Ovary (tissue), 10 donors: ENCODE results near the gene PIGK. TPM values are rescaled to one million over a fixed set of nuclear protein-coding genes. Genes with fewer than 3 reads are reported as not detected.

ENCODE experiments used
- DNase-seq, 5 donors: peaks; one replicate each; pipeline ENCODE4 v3.0.0-alpha.2; 2019 to 2020
- H3K27ac ChIP-seq, 2 donors: fragments of 200-600 bp; one replicate each; pipeline versions ENCODE4 v1.5.1 to v1.8.0; 2019 to 2022
- H3K27me3 ChIP-seq: fragments of 200-600 bp; one replicate; pipeline ENCODE4 v1.8.0; 2022
- H3K36me3 ChIP-seq: fragments of 200-600 bp; sonication (generic); one replicate; pipeline ENCODE4 v1.5.1; 2019
- H3K4me1 ChIP-seq: one replicate; pipeline ENCODE4 v1.8.1; 2013; ENCODE audit warnings: mild to moderate bottlenecking, moderate library complexity; ENCODE audit not compliant: insufficient read depth
- H3K4me3 ChIP-seq: fragments of 200-600 bp; sonication (generic); one replicate; pipeline ENCODE4 v1.5.1; 2017
- H3K9me3 ChIP-seq, 2 donors: fragments of 200-600 bp in 1 of 2; sonication (generic) in 1 of 2; one replicate each; pipeline versions ENCODE4 v1.5.1 to v1.8.1; 2013 to 2019; ENCODE audit warnings: mild to moderate bottlenecking in 1 of 2, moderate library complexity in 1 of 2
- CTCF ChIP-seq, 3 donors: fragments of 450-650 bp in 2 of 3; fragments of 200-600 bp in 1 of 3; IDR thresholded peaks; one replicate each; pipeline versions ENCODE4 v1.5.1 to v1.8.0; 2016 to 2022; ENCODE audit warnings: antibody characterized with exemption in 3 of 3, mild to moderate bottlenecking in 1 of 3
- EP300 ChIP-seq: sonication (generic); formaldehyde crosslinking; IDR thresholded peaks from one replicate; pipeline ENCODE4 v1.6.1; 2017; ENCODE audit warnings: antibody characterized with exemption
- POLR2A ChIP-seq: fragments of 450-650 bp; IDR thresholded peaks from one replicate; pipeline ENCODE4 v1.6.1; 2017; ENCODE audit warnings: antibody characterized with exemption, mild to moderate bottlenecking, moderate library complexity
- WGBS, 3 donors: extraction: QIAGEN DNeasy Blood & Tissue Kit in 1 of 3; methylation state at CpG; one replicate each; pipeline versions ENCODE4 v1.1.5 to v1.1.7; 2013 to 2017; 5-methylcytosine and 5-hydroxymethylcytosine counted together
- intact Hi-C, 4 donors: fragments of 100-400 bp; cut with DNase I; formaldehyde crosslinking; loops; one replicate each; pipeline versions ENCODE4 v1.11.0 to v1.15.1; 2022 to 2023
- long read RNA-seq, 3 donors: library from polyadenylated mRNA in 2 of 3; unstranded in 2 of 3; transcript quantifications; one replicate each; pipeline ENCODE4 v2.0.0 and lab custom pipeline, GENCODE V29; 2021 to 2026
- polyA plus RNA-seq, 2 donors: library from polyadenylated mRNA; stranded (reverse); fragments of 200-250 nt in 1 of 2; fragments of 350-450 nt in 1 of 2; fragmentation: Illumina TruSeq in 1 of 2; extraction: RNeasy Lipid Tissue Mini Kit (QIAGEN cat#74804) in 1 of 2; gene quantifications; one replicate each; pipeline ENCODE4 v1.2.3, GENCODE V29; 2013 to 2014
- total RNA-seq, 7 donors: library from RNA; depleted of rRNA in 2 of 7; stranded (reverse); fragments of >200 nt in 2 of 7; fragmentation: NEBNext Ultra II Directional in 3 of 7; extraction: Animal tissue kit (Norgen Biotek cat#: 25700) in 3 of 7; gene quantifications; one replicate each; pipeline versions ENCODE4 v1.1.0 to v1.2.4, GENCODE V29; 2016 to 2023
- donor health status: DM: no; HTN: no; CAD: no; lungs with moderate emphysema.
- donor health status: DM: no; HTN: no; CAD: no.
- donor health status: Bipolar disorder and iron deficiency.
- donor health status: DM: yes; HTN: yes; CAD: no.
- donor health status: DM: no; HTN: no; CAD: no.
- donor health status: DM: yes; HTN: yes; CAD: no.

The PIGK gene
- total RNA-seq: 10 to 100 TPM; 12.8 to 26.1 (median 19.9) TPM
- polyA plus RNA-seq: 10 to 100 TPM; 11.1 to 34.7 TPM
- long read RNA-seq, donor 1, full-length matches to known transcripts: 45 of 47 reads
- long read RNA-seq, donor 1, partial matches to known transcripts: 1 of 47 reads
- long read RNA-seq, donor 1, other reads (novel, unspliced or antisense): 1 of 47 reads
- long read RNA-seq, donor 2, full-length matches to known transcripts: 10 of 1,581 reads
- long read RNA-seq, donor 2, partial matches to known transcripts: 1,571 of 1,581 reads
- long read RNA-seq, donor 2, other reads (novel, unspliced or antisense): 0 of 1,581 reads
- long read RNA-seq, donor 3, full-length matches to known transcripts: 28 of 31 reads
- long read RNA-seq, donor 3, partial matches to known transcripts: 1 of 31 reads
- long read RNA-seq, donor 3, other reads (novel, unspliced or antisense): 2 of 31 reads

GRCh38 chr1:77219166-77219887, at the start of gene PIGK:
Gene PIGK (minus strand): TSS chr1:77219430. CDS start chr1:77219402, 28 bp downstream.
- TF ChIP-seq EP300 (no peak), CTCF (IDR thresholded peaks at IDR 0.05) (no peak), POLR2A (no peak)
- Histone ChIP-seq H3K4me1 (no peaks in the 10 kb centered on the region), H3K27ac (peak within 1 kb of the TSS; percentile 31 to 75), H3K27me3 (no peaks in the 10 kb centered on the region), H3K9me3 (no peaks in the 10 kb centered on the region), H3K36me3 (no peaks in the 10 kb centered on the region), H3K4me3 (peak within 1 kb of the TSS; percentile 73)
- intact Hi-C loops: no loop called here
- DNase-seq: peak; percentile 80 to 90 (median 86)
- 0 to 1% (median 0%) methylated on average over 31 of the region's 31 CpGs for WGBS, 3 donors

GRCh38 chr1:77267035-77267434, 47.8 kb upstream of the PIGK start:
- Histone ChIP-seq H3K36me3 (no peaks in the 10 kb centered on the region), H3K27me3 (no peaks in the 10 kb centered on the region), H3K9me3 (no peaks in the 10 kb centered on the region), H3K27ac (no peak overlapping the region), H3K4me3 (no peak overlapping the region), H3K4me1 (no peaks in the 10 kb centered on the region)
- intact Hi-C loops: no loop called here
- TF ChIP-seq POLR2A (no peak), CTCF (IDR thresholded peaks at IDR 0.05) (no peak), EP300 (no peak)
- no peak for DNase-seq
- WGBS, 3 donors: 43 to 53% (median 51%) methylated on average over 1 of the region's 1 CpG

GRCh38 chr1:77265180-77265579, 46.0 kb upstream of the PIGK start:
- H3K4me1 ChIP-seq: no peaks in the 10 kb centered on the region
- no peaks in the 10 kb centered on the region for H3K27me3 ChIP-seq
- no peaks in the 10 kb centered on the region for H3K9me3 ChIP-seq
- no peak overlapping the region for H3K4me3 ChIP-seq
- DNase-seq: no peak
- H3K27ac ChIP-seq: no peak overlapping the region
- WGBS, 3 donors: 55 to 62% (median 59%) methylated on average over 1 of the region's 1 CpG
- no peaks in the 10 kb centered on the region for H3K36me3 ChIP-seq
- TF ChIP-seq EP300 (no peak), POLR2A (no peak), CTCF (IDR thresholded peaks at IDR 0.05) (no peak)
- intact Hi-C loops: no loop called here

- H3K27ac ChIP-seq: no peak overlapping the region
- WGBS, 3 donors: 63 to 72% (median 65%) methylated on average over 1 of the region's 1 CpG
- intact Hi-C loops: no loop called here
These were observed 44.5 kb upstream of the PIGK start for GRCh38 chr1:77263708-77264107.

More at GRCh38 chr1:77263708-77264107, 44.5 kb upstream of the PIGK start:
- Histone ChIP-seq H3K36me3 (no peaks in the 10 kb centered on the region), H3K4me1 (no peaks in the 10 kb centered on the region), H3K27me3 (no peaks in the 10 kb centered on the region), H3K9me3 (no peaks in the 10 kb centered on the region), H3K4me3 (no peak overlapping the region)
- TF ChIP-seq EP300 (no peak), POLR2A (no peak), CTCF (IDR thresholded peaks at IDR 0.05) (no peak)
- no peak for DNase-seq
